Right atrium auricular region (tissue), 2 donors: ENCODE measurements around the gene C9orf153. TPM values are rescaled to one million over a fixed set of nuclear protein-coding genes. Genes with fewer than 3 reads are reported as not detected.
A peak's percentile ranks its signal among the peaks of the same experiment; 100 is the strongest.

Experiments used
- DNase-seq: peaks from one replicate; pipeline ENCODE4 v3.0.0-alpha.2; 2019; ENCODE audit warnings: low spot score
- H3K27ac ChIP-seq, 2 donors: fragments of 200-600 bp; sonication (generic); 1 replicate in 1 of 2; 2 replicates in 1 of 2; pipeline ENCODE4 v1.5.1; 2016 to 2019
- H3K27me3 ChIP-seq, 2 donors: fragments of 200-600 bp; sonication (generic); one replicate each; pipeline versions ENCODE4 v1.5.1 to v1.6.0; 2017 to 2019
- H3K36me3 ChIP-seq: fragments of 200-600 bp; sonication (generic); one replicate; pipeline ENCODE4 v1.5.1; 2016
- H3K4me1 ChIP-seq, 2 donors: fragments of 200-600 bp; sonication (generic); one replicate each; pipeline versions ENCODE4 v1.5.1 to v1.6.0; 2017 to 2019
- H3K4me3 ChIP-seq, 2 donors: fragments of 200-600 bp; sonication (generic); 1 replicate in 1 of 2; 2 replicates in 1 of 2; pipeline ENCODE4 v1.5.1; 2017 to 2019; ENCODE audit warnings: mild to moderate bottlenecking in 1 of 2, moderate library complexity in 1 of 2
- H3K9me3 ChIP-seq, 2 donors: fragments of 200-600 bp; sonication (generic); one replicate each; pipeline ENCODE4 v1.5.1; 2019
- CTCF ChIP-seq, 2 donors: fragments of 200-600 bp; sonication (generic); IDR thresholded peaks; one replicate each; pipeline ENCODE4 v1.5.1; 2019; ENCODE audit warnings: antibody characterized with exemption in 2 of 2
- total RNA-seq, 2 donors: library from RNA; depleted of rRNA; stranded (reverse); fragments of >200 nt; gene quantifications; one replicate each; pipeline ENCODE4 v1.1.0, GENCODE V29; 2016

C9orf153 gene
- total RNA-seq, 2 donors from 2014 or later: 0.28 TPM; not detected in 1

- H3K4me1 ChIP-seq: no peaks in the 10 kb centered on the region
- H3K4me3 ChIP-seq: no peak overlapping the region
- H3K27me3 ChIP-seq: no peaks in the 10 kb centered on the region
- H3K27ac ChIP-seq: no peak overlapping the region
- H3K9me3 ChIP-seq: no peaks in the 10 kb centered on the region
- no peak for TF ChIP-seq CTCF (IDR thresholded peaks at IDR 0.05)
- H3K36me3 ChIP-seq: no peaks in the 10 kb centered on the region
- DNase-seq: no peak
Observed at GRCh38 chr9:86177995-86178394, 81.5 kb downstream of the C9orf153 start.

- TF ChIP-seq CTCF (IDR thresholded peaks at IDR 0.05): no peak
- no peak for DNase-seq
- no peaks in the 10 kb centered on the region for H3K27me3 ChIP-seq
- no peak overlapping the region for H3K27ac ChIP-seq
- no peak overlapping the region for H3K4me3 ChIP-seq
- no peaks in the 10 kb centered on the region for H3K36me3 ChIP-seq
- H3K9me3 ChIP-seq: no peaks in the 10 kb centered on the region
- no peaks in the 10 kb centered on the region for H3K4me1 ChIP-seq
Observed at GRCh38 chr9:86176468-86176867, 83.0 kb downstream of the C9orf153 start.

GRCh38 chr9:86175743-86176456 lies 83.6 kb downstream of the C9orf153 start:
- Histone ChIP-seq H3K4me1 (no peaks in the 10 kb centered on the region), H3K27ac (no peak overlapping the region), H3K9me3 (no peaks in the 10 kb centered on the region), H3K4me3 (no peak overlapping the region), H3K36me3 (no peaks in the 10 kb centered on the region), H3K27me3 (no peaks in the 10 kb centered on the region)
- no peak for TF ChIP-seq CTCF (IDR thresholded peaks at IDR 0.05)
- peak; percentile 16 for DNase-seq

- H3K4me1 ChIP-seq: no peaks in the 10 kb centered on the region
- H3K27ac ChIP-seq: no peak overlapping the region
- no peak for TF ChIP-seq CTCF (IDR thresholded peaks at IDR 0.05)
- no peaks in the 10 kb centered on the region for H3K27me3 ChIP-seq
- no peaks in the 10 kb centered on the region for H3K36me3 ChIP-seq
- no peak overlapping the region for H3K4me3 ChIP-seq
- no peaks in the 10 kb centered on the region for H3K9me3 ChIP-seq
- DNase-seq: peak; percentile 5
Observed at GRCh38 chr9:86175223-86175622, 84.2 kb downstream of the C9orf153 start.

Other genes with a start within 250 kb of the C9orf153 start
- 10 to 100 TPM in 1 of 2 donors, 1 to 10 TPM in 1; 4.9 to 12.4 TPM for gene GOLM1, start 160.1 kb downstream of the C9orf153 start, total RNA-seq
- gene ISCA1, start 22.9 kb upstream of the C9orf153 start, total RNA-seq: 10 to 100 TPM; 54.8 to 99.9 TPM
- 10 to 100 TPM; 16.3 to 20.2 TPM for gene TUT7, start 94.8 kb upstream of the C9orf153 start, total RNA-seq